ENCODE measurements around the gene EFNB2. TPM values are rescaled to one million over a fixed set of nuclear protein-coding genes. Genes with fewer than 3 reads are reported as not detected.

Gene EFNB2
- total and polyA plus RNA-seq, 2 of the 13 experiments (the other 11 are each of a cell fraction or from before 2014, with no cell fraction given): 0.11 to 0.20 TPM

DNA sequence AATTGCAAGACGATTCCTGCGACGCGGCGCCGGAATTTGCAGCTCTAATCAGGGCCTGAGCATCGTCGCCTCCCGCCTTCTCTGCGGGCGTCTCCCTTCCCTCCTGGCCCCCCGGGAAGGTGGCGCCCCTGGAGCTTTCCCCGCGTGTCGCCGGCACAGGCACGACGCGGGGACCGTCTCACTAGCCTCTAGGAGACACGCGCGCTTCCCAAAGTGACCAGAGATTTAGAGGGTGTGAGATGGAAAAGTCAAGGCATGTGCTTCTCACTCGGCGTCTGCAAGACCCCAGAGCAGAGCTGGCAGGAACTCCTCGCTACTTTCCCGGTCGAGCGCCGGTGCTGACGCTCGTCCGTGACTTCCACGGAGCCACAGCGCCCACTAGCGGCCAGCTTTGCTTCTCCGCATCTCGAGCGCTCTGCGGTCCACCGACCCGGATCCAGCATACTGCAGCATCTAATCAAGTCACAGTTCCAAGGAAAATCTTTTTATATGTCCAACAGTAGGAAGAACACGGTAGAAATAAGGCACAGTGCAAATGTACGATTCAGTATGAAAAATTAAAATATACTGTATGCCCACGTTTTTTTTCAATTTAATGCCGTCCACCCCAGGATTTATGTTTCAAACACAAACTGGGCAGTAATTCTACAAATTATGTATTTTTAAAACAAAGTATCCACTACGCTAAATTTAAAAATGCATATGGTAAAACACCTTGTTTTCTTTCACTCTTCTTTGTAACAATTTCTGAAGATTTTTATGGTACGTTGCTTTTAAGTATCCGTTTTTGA lies 977 bp upstream of the EFNB2 start (continued):
- 0 out of 2 replicates have a peak, but pooled peaks have one; percentile 13 for TF ChIP-seq BCL6 (CRISPR knock-in tag; IDR thresholded peaks at IDR 0.05)
- TF ChIP-seq CEBPB (IDR thresholded peaks at IDR 0.05; ENCODE audit: borderline replicate concordance, low read depth, low read length): no peak
- TF ChIP-seq ARID3A (IDR thresholded peaks at IDR 0.05; ENCODE audit: low read depth, low read length): no peak
- no peak for TF ChIP-seq ZIK1 (CRISPR knock-in tag; IDR thresholded peaks at IDR 0.05; ENCODE audit: borderline replicate concordance, low read depth)
- TF ChIP-seq, protein P1, sequence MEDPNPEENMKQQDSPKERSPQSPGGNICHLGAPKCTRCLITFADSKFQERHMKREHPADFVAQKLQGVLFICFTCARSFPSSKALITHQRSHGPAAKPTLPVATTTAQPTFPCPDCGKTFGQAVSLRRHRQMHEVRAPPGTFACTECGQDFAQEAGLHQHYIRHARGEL (CRISPR knock-in tag; IDR thresholded peaks at IDR 0.05): no peak
- peak; percentile 86 for TF ChIP-seq RAD21 (CRISPR knock-in tag; IDR thresholded peaks at IDR 0.05)
- TF ChIP-seq ZNF263 (CRISPR knock-in tag; IDR thresholded peaks at IDR 0.05): no peak
- no peak for TF ChIP-seq ZNF597 (CRISPR knock-in tag; IDR thresholded peaks at IDR 0.05)
- no peak for TF ChIP-seq MED8 (CRISPR knock-in tag; IDR thresholded peaks at IDR 0.05; ENCODE audit: insufficient replicate concordance)
- no peak for TF ChIP-seq RCOR2 (CRISPR knock-in tag; IDR thresholded peaks at IDR 0.05)
- TF ChIP-seq, protein P2, sequence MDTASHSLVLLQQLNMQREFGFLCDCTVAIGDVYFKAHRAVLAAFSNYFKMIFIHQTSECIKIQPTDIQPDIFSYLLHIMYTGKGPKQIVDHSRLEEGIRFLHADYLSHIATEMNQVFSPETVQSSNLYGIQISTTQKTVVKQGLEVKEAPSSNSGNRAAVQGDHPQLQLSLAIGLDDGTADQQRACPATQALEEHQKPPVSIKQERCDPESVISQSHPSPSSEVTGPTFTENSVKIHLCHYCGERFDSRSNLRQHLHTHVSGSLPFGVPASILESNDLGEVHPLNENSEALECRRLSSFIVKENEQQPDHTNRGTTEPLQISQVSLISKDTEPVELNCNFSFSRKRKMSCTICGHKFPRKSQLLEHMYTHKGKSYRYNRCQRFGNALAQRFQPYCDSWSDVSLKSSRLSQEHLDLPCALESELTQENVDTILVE (CRISPR knock-in tag; IDR thresholded peaks at IDR 0.05): no peak
- TF ChIP-seq MAZ (IDR thresholded peaks at IDR 0.05; ENCODE audit: borderline replicate concordance, low read depth, low read length): no peak
- TF ChIP-seq MAZ (CRISPR knock-in tag; IDR thresholded peaks at IDR 0.05; ENCODE audit: low read depth): no peak
- TF ChIP-seq ZNF569 (CRISPR knock-in tag; IDR thresholded peaks at IDR 0.05; ENCODE audit: borderline replicate concordance): no peak
- TF ChIP-seq NFE2L1 (CRISPR knock-in tag; IDR thresholded peaks at IDR 0.05; ENCODE audit: borderline replicate concordance): no peak; the same call in 1 of the 2 replicates
- no peak for TF ChIP-seq ZSCAN21 (CRISPR knock-in tag; IDR thresholded peaks at IDR 0.05; ENCODE audit: borderline replicate concordance)
- no peak for TF ChIP-seq FOXK2 (IDR thresholded peaks at IDR 0.05)
- TF ChIP-seq ZKSCAN5 (CRISPR knock-in tag; IDR thresholded peaks at IDR 0.05): no peak
- TF ChIP-seq, protein P3, sequence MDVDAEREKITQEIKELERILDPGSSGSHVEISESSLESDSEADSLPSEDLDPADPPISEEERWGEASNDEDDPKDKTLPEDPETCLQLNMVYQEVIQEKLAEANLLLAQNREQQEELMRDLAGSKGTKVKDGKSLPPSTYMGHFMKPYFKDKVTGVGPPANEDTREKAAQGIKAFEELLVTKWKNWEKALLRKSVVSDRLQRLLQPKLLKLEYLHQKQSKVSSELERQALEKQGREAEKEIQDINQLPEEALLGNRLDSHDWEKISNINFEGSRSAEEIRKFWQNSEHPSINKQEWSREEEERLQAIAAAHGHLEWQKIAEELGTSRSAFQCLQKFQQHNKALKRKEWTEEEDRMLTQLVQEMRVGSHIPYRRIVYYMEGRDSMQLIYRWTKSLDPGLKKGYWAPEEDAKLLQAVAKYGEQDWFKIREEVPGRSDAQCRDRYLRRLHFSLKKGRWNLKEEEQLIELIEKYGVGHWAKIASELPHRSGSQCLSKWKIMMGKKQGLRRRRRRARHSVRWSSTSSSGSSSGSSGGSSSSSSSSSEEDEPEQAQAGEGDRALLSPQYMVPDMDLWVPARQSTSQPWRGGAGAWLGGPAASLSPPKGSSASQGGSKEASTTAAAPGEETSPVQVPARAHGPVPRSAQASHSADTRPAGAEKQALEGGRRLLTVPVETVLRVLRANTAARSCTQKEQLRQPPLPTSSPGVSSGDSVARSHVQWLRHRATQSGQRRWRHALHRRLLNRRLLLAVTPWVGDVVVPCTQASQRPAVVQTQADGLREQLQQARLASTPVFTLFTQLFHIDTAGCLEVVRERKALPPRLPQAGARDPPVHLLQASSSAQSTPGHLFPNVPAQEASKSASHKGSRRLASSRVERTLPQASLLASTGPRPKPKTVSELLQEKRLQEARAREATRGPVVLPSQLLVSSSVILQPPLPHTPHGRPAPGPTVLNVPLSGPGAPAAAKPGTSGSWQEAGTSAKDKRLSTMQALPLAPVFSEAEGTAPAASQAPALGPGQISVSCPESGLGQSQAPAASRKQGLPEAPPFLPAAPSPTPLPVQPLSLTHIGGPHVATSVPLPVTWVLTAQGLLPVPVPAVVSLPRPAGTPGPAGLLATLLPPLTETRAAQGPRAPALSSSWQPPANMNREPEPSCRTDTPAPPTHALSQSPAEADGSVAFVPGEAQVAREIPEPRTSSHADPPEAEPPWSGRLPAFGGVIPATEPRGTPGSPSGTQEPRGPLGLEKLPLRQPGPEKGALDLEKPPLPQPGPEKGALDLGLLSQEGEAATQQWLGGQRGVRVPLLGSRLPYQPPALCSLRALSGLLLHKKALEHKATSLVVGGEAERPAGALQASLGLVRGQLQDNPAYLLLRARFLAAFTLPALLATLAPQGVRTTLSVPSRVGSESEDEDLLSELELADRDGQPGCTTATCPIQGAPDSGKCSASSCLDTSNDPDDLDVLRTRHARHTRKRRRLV (CRISPR knock-in tag; IDR thresholded peaks at IDR 0.05): no peak
- TF ChIP-seq RAD51 (IDR thresholded peaks at IDR 0.05; ENCODE audit: borderline replicate concordance): no peak
- no peak for TF ChIP-seq BORCS8-MEF2B (CRISPR knock-in tag; IDR thresholded peaks at IDR 0.05)
